Gastrocnemius medialis (tissue), 4 donors: ENCODE data around the gene CCDC57. TPM values are rescaled to one million over a fixed set of nuclear protein-coding genes. Genes with fewer than 3 reads are reported as not detected.

Source experiments
- ATAC-seq, 2 donors: fragments of 150-250 bp; one replicate each; pipeline ENCODE4 v1.9.1; 2016
- DNase-seq, 2 donors: peaks; one replicate each; pipeline ENCODE4 v3.0.0-alpha.2; 2019
- H3K27ac ChIP-seq, 4 donors: fragments of 200-600 bp; sonication (generic); 1 replicate in 1 of 4; 2 replicates in 3 of 4; pipeline ENCODE4 v1.5.1; 2016 to 2018; ENCODE audit warnings: mild to moderate bottlenecking in 2 of 4, moderate library complexity in 1 of 4
- H3K27me3 ChIP-seq, 3 donors: fragments of 200-600 bp; sonication (generic) in 2 of 3; 1 replicate in 1 of 3; 2 replicates in 2 of 3; pipeline versions ENCODE4 v1.5.1 to v1.6.0; 2016 to 2019; ENCODE audit warnings: mild to moderate bottlenecking in 1 of 3, moderate library complexity in 1 of 3
- H3K36me3 ChIP-seq, 2 donors: fragments of 200-600 bp; sonication (generic) in 1 of 2; one replicate each; pipeline ENCODE4 v1.5.1; 2017 to 2018
- H3K4me1 ChIP-seq, 2 donors: fragments of 200-600 bp; sonication (generic) in 1 of 2; one replicate each; pipeline ENCODE4 v1.5.1; 2016 to 2017; ENCODE audit warnings: mild to moderate bottlenecking in 2 of 2
- H3K4me3 ChIP-seq, 4 donors: fragments of 200-600 bp; sonication (generic) in 3 of 4; 1 replicate in 1 of 4; 2 replicates in 3 of 4; pipeline ENCODE4 v1.5.1; 2016 to 2019; ENCODE audit warnings: mild to moderate bottlenecking in 2 of 4
- H3K9me3 ChIP-seq, 3 donors: fragments of 200-600 bp; sonication (generic) in 2 of 3; 1 replicate in 1 of 3; 2 replicates in 2 of 3; pipeline ENCODE4 v1.5.1; 2016 to 2019
- POLR2A ChIP-seq, 2 donors: fragments of 450-650 bp; IDR thresholded peaks; one replicate each; pipeline ENCODE4 v1.6.1; 2017; ENCODE audit warnings: antibody characterized with exemption in 2 of 2, mild to moderate bottlenecking in 2 of 2, moderate library complexity in 2 of 2
- in situ Hi-C, 4 donors: fragments of 200-750 bp; cut with MboI; loops; one replicate each; pipeline versions ENCODE4 v1.15.0 to v1.8.0; 2017; ENCODE audit warnings: low sequenced_read_pairs in 4 of 4
- intact Hi-C: fragments of 100-400 bp; cut with DNase I; formaldehyde crosslinking; loops from one replicate; pipeline ENCODE4 v1.15.1; 2023; ENCODE audit warnings: low total_unique reads
- total RNA-seq, 4 donors: library from RNA; depleted of rRNA; stranded (reverse); fragments of >200 nt; gene quantifications; one replicate each; pipeline versions ENCODE4 v1.1.0 to v1.2.3, GENCODE V29; 2016
- TF ChIP-seq, protein P1 (sequence below), 5 experiments: fragments of 450-650 bp in 3 of 5; fragments of 200-600 bp in 2 of 5; sonication (generic) in 2 of 5; IDR thresholded peaks in 4 of 5; conservative IDR thresholded peaks in 1 of 5; 1 replicate in 4 of 5; 2 replicates in 1 of 5; pipeline ENCODE4 v1.5.1; 2016 to 2019; ENCODE audit warnings: antibody characterized with exemption in 5 of 5, mild to moderate bottlenecking in 3 of 5, moderate library complexity in 3 of 5

The CCDC57 gene
- total RNA-seq, 4 donors from 2014 or later, result 3.7 to 11.3 (median 5.1) TPM

DNA sequence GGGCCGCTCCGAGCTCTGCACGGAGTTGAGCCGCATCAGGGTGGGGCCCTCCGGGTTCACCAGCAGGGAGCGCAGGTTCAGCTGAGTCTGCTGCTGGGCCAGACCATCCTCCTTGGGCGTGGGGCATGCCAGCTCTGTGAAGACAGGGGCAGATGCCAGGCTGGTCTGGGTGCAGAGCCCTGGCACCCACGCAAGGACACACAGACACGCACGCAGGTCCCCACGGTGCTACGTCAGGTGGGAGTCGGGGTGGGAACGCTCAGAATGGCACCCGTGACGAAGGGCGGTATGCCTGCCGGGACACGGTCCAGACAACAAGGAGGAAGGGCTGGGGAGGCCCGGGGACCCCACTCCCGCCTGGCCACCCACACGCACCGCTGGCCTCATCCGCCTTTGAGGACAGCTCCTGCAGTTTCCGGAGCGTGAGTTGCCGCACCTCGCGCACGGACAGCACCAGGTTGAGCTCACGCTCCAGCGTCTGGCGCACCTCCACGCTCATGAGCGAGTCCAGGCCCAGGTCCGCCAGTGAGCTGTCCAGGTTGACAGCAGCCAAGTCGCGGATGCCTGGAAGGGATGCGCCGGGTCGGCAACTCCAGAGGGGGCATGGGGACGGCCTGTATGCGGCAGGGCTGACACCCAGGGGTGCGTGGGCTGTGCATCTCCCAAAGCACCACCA lies 131.7 kb downstream of the CCDC57 start:
- Histone ChIP-seq H3K27me3 (no peaks in the 10 kb centered on the region), H3K4me1 (no peaks in the 10 kb centered on the region), H3K4me3 (no peak overlapping the region), H3K27ac (no peak overlapping the region), H3K36me3 (peaks cover 0 to 67% of the 10 kb centered on the region in 2 donors), H3K9me3 (no peaks in the 10 kb centered on the region)
- in situ Hi-C loops, result no loop called here
- intact Hi-C loops, result no loop called here
- no peak for DNase-seq
- ATAC-seq, result no peak
- TF ChIP-seq POLR2A (IDR thresholded peaks at IDR 0.05), result no peak
- TF ChIP-seq, protein P1, sequence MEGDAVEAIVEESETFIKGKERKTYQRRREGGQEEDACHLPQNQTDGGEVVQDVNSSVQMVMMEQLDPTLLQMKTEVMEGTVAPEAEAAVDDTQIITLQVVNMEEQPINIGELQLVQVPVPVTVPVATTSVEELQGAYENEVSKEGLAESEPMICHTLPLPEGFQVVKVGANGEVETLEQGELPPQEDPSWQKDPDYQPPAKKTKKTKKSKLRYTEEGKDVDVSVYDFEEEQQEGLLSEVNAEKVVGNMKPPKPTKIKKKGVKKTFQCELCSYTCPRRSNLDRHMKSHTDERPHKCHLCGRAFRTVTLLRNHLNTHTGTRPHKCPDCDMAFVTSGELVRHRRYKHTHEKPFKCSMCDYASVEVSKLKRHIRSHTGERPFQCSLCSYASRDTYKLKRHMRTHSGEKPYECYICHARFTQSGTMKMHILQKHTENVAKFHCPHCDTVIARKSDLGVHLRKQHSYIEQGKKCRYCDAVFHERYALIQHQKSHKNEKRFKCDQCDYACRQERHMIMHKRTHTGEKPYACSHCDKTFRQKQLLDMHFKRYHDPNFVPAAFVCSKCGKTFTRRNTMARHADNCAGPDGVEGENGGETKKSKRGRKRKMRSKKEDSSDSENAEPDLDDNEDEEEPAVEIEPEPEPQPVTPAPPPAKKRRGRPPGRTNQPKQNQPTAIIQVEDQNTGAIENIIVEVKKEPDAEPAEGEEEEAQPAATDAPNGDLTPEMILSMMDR (IDR thresholded peaks at IDR 0.05 in 4 of 5, conservative IDR thresholded peaks at IDR 0.05 in 1 of 5), result no peak

DNA sequence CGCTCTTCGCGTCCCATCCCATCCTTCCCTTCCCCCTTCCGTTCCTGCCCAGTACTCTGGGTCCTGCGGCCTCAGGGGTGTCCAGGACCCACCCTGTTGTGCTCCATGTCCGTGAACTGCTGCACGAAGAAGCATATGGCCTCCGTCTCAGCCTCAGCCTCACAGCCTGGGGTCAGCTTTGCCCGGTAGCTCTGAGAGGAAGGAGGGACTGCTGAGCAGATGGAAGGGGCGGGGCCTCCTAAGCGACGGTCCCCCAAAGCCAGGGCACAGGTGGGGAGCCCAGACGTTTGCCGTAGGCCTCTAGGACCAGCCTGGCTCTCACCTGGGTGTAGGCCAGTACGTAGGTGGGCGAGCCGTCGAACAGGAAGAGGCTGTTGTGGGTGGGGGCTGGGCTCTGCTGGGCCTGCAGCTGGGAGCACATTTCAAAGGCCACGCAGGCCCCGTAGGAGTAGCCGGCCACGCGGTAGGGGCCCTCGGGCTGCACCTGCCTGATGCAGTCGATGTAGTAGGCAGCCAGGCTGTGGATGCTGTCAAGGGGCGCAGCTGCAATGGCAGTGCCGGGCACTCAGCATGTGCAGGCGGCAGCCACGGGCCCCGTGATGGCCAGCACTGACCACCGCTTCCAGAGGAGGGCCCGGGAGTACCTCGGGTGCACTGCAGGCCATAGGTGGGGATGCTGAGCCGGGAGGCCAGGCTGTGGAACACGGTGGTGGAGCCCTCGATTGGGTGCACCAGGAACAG lies 132.4 kb downstream of the CCDC57 start:
- Histone ChIP-seq H3K9me3 (no peaks in the 10 kb centered on the region), H3K27me3 (no peaks in the 10 kb centered on the region), H3K4me3 (no peak overlapping the region), H3K4me1 (no peaks in the 10 kb centered on the region), H3K36me3 (peaks cover 0 to 59% of the 10 kb centered on the region in 2 donors), H3K27ac (no peak overlapping the region)
- no peak for ATAC-seq
- intact Hi-C loops, result no loop called here
- in situ Hi-C loops, result no loop called here
- no peak for DNase-seq
- TF ChIP-seq, protein P1 (IDR thresholded peaks at IDR 0.05 in 4 of 5, conservative IDR thresholded peaks at IDR 0.05 in 1 of 5), result no peak
- TF ChIP-seq POLR2A (IDR thresholded peaks at IDR 0.05), result no peak

DNA sequence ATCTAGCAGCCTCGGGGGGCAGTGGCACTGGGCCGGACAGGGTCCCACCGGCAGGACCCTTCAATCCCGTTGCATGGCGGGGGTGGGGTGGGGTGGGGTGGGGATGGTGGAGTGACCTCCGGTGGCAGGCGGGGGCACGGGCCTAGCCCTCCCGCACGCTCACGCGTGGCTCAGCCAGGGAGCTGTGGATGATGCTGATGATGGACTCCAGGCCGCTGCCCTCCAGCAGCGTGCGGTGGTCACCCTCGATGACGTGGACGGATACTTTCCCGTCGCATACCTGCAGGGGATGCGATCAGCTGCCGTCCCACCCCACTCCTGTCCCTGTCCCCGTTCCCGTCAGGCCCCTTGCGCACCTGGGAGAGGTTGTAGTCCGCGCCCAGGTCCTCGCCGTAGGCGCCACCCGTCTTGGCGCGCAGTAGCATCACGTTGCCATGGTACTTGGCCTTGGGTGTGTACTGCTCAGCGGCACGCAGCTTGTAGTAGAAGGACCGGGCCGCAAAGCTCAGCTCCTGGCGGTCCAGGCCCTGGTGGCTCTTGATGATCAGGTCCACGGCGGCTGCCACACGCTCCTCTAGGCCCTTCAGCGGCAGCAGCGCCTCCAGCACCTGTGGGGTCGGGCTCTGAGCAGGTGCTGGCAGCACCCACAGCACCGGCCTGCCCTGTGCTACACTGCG lies 133.5 kb downstream of the CCDC57 start:
- Histone ChIP-seq H3K36me3 (peaks cover 0 to 49% of the 10 kb centered on the region in 2 donors), H3K4me3 (no peak overlapping the region), H3K9me3 (no peaks in the 10 kb centered on the region), H3K27ac (no peak overlapping the region), H3K27me3 (no peaks in the 10 kb centered on the region), H3K4me1 (no peaks in the 10 kb centered on the region)
- no peak for ATAC-seq
- TF ChIP-seq, protein P1 (IDR thresholded peaks at IDR 0.05 in 4 of 5, conservative IDR thresholded peaks at IDR 0.05 in 1 of 5), result no peak
- no peak for TF ChIP-seq POLR2A (IDR thresholded peaks at IDR 0.05)
- in situ Hi-C loops, result no loop called here
- DNase-seq, result no peak
- intact Hi-C loops, result loop anchor here (10.0 kb wide), 1 partner anchor 74 kb away; no protein-coding TSS in a partner anchor

DNA sequence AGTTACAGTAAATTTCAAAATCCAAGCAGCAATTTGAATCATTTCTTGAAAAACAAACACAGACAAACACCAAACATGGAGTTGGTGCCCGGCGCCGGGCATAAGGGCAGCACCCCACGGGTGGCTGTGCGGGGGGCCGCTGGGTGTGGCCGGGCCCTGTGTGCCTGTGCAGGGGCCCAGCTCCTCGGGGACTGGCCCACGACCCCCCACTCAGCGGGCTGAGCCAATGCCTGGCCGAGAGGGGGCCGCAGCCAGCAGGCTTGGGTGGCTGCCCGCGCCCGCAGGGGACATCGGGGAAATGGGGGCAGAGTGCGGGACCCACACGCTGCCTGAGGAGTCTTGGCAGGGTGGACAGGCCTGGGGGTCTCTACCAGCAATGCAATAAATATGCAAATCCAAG lies 134.2 kb downstream of the CCDC57 start:
- Histone ChIP-seq H3K36me3 (peaks cover 0 to 44% of the 10 kb centered on the region in 2 donors), H3K9me3 (no peaks in the 10 kb centered on the region), H3K27me3 (no peaks in the 10 kb centered on the region), H3K4me1 (no peaks in the 10 kb centered on the region), H3K27ac (no peak overlapping the region), H3K4me3 (no peak overlapping the region)
- DNase-seq (no peak), ATAC-seq (no peak)
- TF ChIP-seq, protein P1 (IDR thresholded peaks at IDR 0.05 in 4 of 5, conservative IDR thresholded peaks at IDR 0.05 in 1 of 5), result no peak
- TF ChIP-seq POLR2A (IDR thresholded peaks at IDR 0.05), result no peak
- intact Hi-C loops (loop anchor here (10.0 kb wide), 1 partner anchor 74 kb away; no protein-coding TSS in a partner anchor), in situ Hi-C loops (no loop called here)
